ENCODE measurements around the gene PCAT6. TPM values are rescaled to one million over a fixed set of nuclear protein-coding genes. Genes with fewer than 3 reads are reported as not detected.

PCAT6 gene
- total and polyA plus RNA-seq, 2 donors (not counting 1 experiment from before 2014, with no cell fraction given): 1.1 to 1.6 TPM

GRCh38 chr1:202812176-202813026, 1.6 kb downstream of the PCAT6 start:
- Mint-ChIP-seq H3K27me3 (peaks cover 6% of the 10 kb centered on the region), H3K4me1 (peaks cover 22% of the 10 kb centered on the region), H3K9me3 (ENCODE audit: insufficient read depth) (no peaks in the 10 kb centered on the region), H3K4me3 (peak overlapping the region; percentile 87), H3K27ac (no peak overlapping the region)
- Histone ChIP-seq H3K27me3 (replicated peaks in 1 of 4; ENCODE audit: control extremely low read depth in 1 of 4, control insufficient read depth in 3 of 4, insufficient read depth in 4 of 4, low read length in 3 of 4) (peaks cover 0 to 15% (median 2%) of the 10 kb centered on the region in 4 experiments), H3K27ac (ENCODE audit: low read length in 2 of 2) (no peak overlapping the region), H3K9me3 (ENCODE audit: control extremely low read depth in 1 of 3, control insufficient read depth in 2 of 3, insufficient read depth in 1 of 3, low read length in 2 of 3) (peaks cover 0 to 4% (median 2%) of the 10 kb centered on the region in 3 donors), H3K9ac (ENCODE audit: low read length) (no peak overlapping the region), H3K36me3 (replicated peaks in 1 of 2; ENCODE audit: control extremely low read depth in 1 of 2, control insufficient read depth in 1 of 2, extremely low read depth in 1 of 2, insufficient read depth in 2 of 2, low read length in 1 of 2) (no peaks in the 10 kb centered on the region), H2AFZ (ENCODE audit: insufficient read depth, low read depth, low read length, poor library complexity, severe bottlenecking) (peak overlapping the region; percentile 99), H3K4me3 (ENCODE audit: control extremely low read depth in 1 of 5, extremely low read depth in 1 of 5, insufficient read depth in 1 of 5, low read depth in 2 of 5, low read length in 4 of 5) (no peak overlapping the region), H4K20me1 (ENCODE audit: control insufficient read depth, insufficient read depth, low read length, poor library complexity, severe bottlenecking) (no peaks in the 10 kb centered on the region), H3K4me1 (ENCODE audit: control insufficient read depth in 2 of 2, insufficient read depth in 2 of 2, low read length in 2 of 2) (peaks cover 13 to 20% of the 10 kb centered on the region in 2 donors), H3K79me2 (ENCODE audit: control insufficient read depth, insufficient read depth, low read length) (peaks cover 13% of the 10 kb centered on the region), H3K4me2 (replicated peaks; ENCODE audit: low read depth, low read length, poor library complexity, severe bottlenecking) (no peak overlapping the region)
- ChIA-PET CTCF (no interaction called here), POLR2A (no interaction called here)
- intact Hi-C loops (cut with micrococcal nuclease): no loop called here
- WGBS (ENCODE audit: insufficient coverage): 86% methylated on average over 9 of the region's 9 CpGs
- TF ChIP-seq EZH2 (IDR thresholded peaks at IDR 0.05; ENCODE audit: borderline replicate concordance, insufficient read depth, low read depth, low read length, poor library complexity, severe bottlenecking): no peak
- ATAC-seq (ENCODE audit: low read depth) (no peak), DNase-seq (no peak)

DNA sequence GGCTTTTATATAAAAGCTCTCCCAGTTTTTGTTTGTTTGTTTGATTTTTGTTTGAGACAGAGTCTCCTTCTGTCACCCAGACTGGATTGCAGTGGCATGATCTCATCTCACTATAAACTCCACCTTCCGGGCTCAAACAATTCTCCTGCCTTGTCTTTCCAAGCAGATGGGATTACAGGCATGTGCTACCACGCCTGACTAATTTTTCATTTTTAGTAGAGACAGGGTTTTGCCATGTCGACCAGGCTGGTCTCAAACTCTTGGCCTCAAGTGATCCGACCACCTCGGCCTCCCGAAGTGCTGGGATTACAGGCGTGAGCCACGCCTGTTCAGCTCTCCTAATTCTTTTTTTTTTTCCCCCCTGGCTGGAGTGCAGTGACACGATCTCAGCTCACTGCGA, 4.4 kb downstream of the PCAT6 start:
- peaks cover 0 to 4% (median 2%) of the 10 kb centered on the region in 3 donors for H3K9me3 ChIP-seq (ENCODE audit: control extremely low read depth in 1 of 3, control insufficient read depth in 2 of 3, insufficient read depth in 1 of 3, low read length in 2 of 3)
- H3K27me3 ChIP-seq (replicated peaks in 1 of 4; ENCODE audit: control extremely low read depth in 1 of 4, control insufficient read depth in 3 of 4, insufficient read depth in 4 of 4, low read length in 3 of 4): peaks cover 0 to 15% (median 4%) of the 10 kb centered on the region in 4 experiments
- no peak overlapping the region for H3K27ac Mint-ChIP-seq
- DNase-seq: no peak
- no peak overlapping the region for H3K4me2 ChIP-seq (replicated peaks; ENCODE audit: low read depth, low read length, poor library complexity, severe bottlenecking)
- H3K9ac ChIP-seq (ENCODE audit: low read length): no peak overlapping the region
- H4K20me1 ChIP-seq (ENCODE audit: control insufficient read depth, insufficient read depth, low read length, poor library complexity, severe bottlenecking): no peaks in the 10 kb centered on the region
- H3K27ac ChIP-seq (ENCODE audit: low read length in 2 of 2): no peak overlapping the region
- H3K4me1 Mint-ChIP-seq: peaks cover 12% of the 10 kb centered on the region
- TF ChIP-seq, protein P1, sequence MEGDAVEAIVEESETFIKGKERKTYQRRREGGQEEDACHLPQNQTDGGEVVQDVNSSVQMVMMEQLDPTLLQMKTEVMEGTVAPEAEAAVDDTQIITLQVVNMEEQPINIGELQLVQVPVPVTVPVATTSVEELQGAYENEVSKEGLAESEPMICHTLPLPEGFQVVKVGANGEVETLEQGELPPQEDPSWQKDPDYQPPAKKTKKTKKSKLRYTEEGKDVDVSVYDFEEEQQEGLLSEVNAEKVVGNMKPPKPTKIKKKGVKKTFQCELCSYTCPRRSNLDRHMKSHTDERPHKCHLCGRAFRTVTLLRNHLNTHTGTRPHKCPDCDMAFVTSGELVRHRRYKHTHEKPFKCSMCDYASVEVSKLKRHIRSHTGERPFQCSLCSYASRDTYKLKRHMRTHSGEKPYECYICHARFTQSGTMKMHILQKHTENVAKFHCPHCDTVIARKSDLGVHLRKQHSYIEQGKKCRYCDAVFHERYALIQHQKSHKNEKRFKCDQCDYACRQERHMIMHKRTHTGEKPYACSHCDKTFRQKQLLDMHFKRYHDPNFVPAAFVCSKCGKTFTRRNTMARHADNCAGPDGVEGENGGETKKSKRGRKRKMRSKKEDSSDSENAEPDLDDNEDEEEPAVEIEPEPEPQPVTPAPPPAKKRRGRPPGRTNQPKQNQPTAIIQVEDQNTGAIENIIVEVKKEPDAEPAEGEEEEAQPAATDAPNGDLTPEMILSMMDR (IDR thresholded peaks at IDR 0.05): no peak
- no peak for TF ChIP-seq EZH2 (IDR thresholded peaks at IDR 0.05; ENCODE audit: borderline replicate concordance, insufficient read depth, low read depth, low read length, poor library complexity, severe bottlenecking)
- no peak overlapping the region for H3K4me3 Mint-ChIP-seq
- no peaks in the 10 kb centered on the region for H3K9me3 Mint-ChIP-seq (ENCODE audit: insufficient read depth)
- no peak for ATAC-seq (ENCODE audit: low read depth)
- CTCF ChIA-PET: no interaction called here
- POLR2A ChIA-PET: interaction anchor here (0.7 kb wide), 1 partner anchor 30 kb away, joined by 4 read pairs; no protein-coding TSS in a partner anchor
- no peaks in the 10 kb centered on the region for H3K79me2 ChIP-seq (ENCODE audit: control insufficient read depth, insufficient read depth, low read length)
- no peaks in the 10 kb centered on the region for H3K36me3 ChIP-seq (replicated peaks in 1 of 2; ENCODE audit: control extremely low read depth in 1 of 2, control insufficient read depth in 1 of 2, extremely low read depth in 1 of 2, insufficient read depth in 2 of 2, low read length in 1 of 2)
- H3K27me3 Mint-ChIP-seq: peaks cover 17% of the 10 kb centered on the region
- no peak overlapping the region for H3K4me3 ChIP-seq (ENCODE audit: control extremely low read depth in 1 of 5, extremely low read depth in 1 of 5, insufficient read depth in 1 of 5, low read depth in 2 of 5, low read length in 4 of 5)
- intact Hi-C loops (cut with micrococcal nuclease): no loop called here
- 94% methylated on average over 7 of the region's 10 CpGs for WGBS (ENCODE audit: insufficient coverage)
- H3K4me1 ChIP-seq (ENCODE audit: control insufficient read depth in 2 of 2, insufficient read depth in 2 of 2, low read length in 2 of 2): peaks cover 6 to 12% of the 10 kb centered on the region in 2 donors
- H2AFZ ChIP-seq (ENCODE audit: insufficient read depth, low read depth, low read length, poor library complexity, severe bottlenecking): no peak overlapping the region
